HG02571 (cell line): ENCODE results near the gene CHMP1B.

Experiments
- ATAC-seq: cut with Tn5 transposase; IDR thresholded peaks from one replicate; pipeline ENCODE4 v1.9.1; 2021; ENCODE audit warnings: mild to moderate bottlenecking, moderate library complexity; ENCODE audit not compliant: unreplicated experiment

CHMP1B gene, protein sequence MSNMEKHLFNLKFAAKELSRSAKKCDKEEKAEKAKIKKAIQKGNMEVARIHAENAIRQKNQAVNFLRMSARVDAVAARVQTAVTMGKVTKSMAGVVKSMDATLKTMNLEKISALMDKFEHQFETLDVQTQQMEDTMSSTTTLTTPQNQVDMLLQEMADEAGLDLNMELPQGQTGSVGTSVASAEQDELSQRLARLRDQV

DNA sequence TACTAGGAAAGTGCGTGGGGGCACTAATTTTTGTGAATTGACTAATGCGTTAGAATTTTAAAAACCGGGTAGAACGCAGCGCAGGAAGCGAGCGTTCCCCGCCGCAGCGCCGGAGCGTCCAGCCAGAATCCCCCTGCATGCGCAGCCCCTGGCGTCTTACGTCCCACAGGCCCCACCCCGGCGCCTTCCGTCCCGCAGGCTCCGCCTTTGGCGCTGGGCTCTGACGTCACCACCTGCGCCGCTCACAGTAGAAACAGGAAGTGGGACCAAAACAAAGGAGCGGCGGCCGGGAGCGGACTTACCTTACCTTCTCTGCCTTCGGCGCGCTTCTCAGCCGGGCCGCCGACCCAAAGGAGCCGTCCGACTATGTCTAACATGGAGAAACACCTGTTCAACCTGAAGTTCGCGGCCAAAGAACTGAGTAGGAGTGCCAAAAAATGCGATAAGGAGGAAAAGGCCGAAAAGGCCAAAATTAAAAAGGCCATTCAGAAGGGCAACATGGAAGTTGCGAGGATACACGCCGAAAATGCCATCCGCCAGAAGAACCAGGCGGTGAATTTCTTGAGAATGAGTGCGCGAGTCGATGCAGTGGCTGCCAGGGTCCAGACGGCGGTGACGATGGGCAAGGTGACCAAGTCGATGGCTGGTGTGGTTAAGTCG, at the start of gene CHMP1B:
Gene CHMP1B (plus strand): TSS at position 268 of the 660 bp plus-strand sequence. CDS start 99 bp downstream, at position 367.
- ATAC-seq: peak; percentile 92

DNA sequence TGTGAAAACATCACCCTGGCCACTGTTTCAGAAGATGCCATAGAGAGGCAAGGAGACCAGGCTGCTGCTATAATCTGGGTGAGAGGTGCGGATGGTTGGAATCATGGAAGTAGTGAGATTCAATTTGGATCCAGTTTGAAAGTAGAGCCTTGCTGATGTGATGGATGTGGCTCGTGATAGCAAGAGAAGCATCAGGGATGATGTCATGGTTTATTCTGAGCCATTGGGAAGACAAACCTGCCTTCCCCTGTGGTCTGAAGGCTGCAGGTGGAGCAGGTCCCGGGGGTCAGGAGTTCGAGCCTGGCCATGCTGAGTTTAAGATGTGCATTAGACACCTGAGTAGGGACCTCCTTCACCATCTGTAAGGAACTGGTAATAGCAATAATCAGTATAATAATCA, 49.6 kb upstream of the CHMP1B start:
- ATAC-seq: no peak

DNA sequence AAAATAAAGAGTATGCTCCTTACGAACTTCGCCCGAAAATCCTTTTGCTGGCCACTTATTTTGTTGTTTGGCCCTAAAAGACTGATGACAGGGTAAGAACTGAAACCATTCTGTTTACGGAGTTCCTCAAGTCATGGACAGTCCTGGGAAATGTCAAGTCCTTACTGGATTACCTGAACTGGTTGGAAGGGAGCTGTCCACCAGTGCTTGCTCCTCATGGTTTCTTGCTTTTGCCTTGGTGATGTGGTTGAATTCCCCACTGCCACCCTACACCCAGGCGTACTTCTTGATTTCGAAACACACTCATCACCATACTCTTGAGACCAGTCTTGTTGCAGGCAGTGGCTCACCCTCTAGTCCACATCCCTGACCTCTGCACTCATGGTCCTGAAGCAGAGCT, 49.1 kb upstream of the CHMP1B start:
- ATAC-seq: no peak

DNA sequence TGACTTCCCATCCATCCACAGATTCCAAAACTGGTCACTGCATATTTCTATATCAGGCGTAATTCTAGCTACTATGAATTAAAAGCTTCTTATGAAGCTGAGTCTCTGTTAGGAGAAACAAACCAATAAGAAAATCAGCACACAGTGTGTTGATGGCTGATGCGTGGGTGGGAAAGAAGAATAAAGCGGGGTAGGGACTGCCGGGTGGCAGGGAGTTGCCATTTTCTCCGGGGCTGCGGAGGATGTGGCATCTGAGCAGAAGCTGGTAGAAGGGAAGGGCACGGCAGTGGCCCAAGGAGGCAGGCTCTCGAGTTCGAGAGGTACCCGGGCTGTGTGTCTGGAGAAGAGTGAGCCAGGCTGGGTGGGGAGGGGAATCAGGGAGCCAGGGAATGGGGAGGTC, 48.6 kb upstream of the CHMP1B start:
- ATAC-seq: no peak

DNA sequence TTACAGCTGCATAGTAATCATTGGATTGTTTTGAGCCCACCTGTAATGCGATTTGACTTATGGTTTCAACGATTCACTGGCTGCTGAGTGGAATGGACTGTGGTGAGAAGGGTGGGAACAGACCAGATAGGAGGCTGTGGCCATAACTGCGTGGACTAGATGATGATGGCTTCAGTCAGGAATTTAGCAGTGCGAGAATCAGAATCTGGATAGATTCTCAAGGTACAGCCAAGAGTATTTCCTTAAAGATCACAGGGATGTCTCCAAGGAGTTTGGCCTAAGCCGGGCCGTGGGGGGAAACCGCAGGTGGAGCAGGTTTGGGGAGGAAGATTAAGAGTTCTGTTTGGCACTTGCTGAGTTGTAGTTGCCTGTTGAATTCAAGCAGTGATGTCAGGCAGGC, 44.0 kb upstream of the CHMP1B start:
- no peak for ATAC-seq

DNA sequence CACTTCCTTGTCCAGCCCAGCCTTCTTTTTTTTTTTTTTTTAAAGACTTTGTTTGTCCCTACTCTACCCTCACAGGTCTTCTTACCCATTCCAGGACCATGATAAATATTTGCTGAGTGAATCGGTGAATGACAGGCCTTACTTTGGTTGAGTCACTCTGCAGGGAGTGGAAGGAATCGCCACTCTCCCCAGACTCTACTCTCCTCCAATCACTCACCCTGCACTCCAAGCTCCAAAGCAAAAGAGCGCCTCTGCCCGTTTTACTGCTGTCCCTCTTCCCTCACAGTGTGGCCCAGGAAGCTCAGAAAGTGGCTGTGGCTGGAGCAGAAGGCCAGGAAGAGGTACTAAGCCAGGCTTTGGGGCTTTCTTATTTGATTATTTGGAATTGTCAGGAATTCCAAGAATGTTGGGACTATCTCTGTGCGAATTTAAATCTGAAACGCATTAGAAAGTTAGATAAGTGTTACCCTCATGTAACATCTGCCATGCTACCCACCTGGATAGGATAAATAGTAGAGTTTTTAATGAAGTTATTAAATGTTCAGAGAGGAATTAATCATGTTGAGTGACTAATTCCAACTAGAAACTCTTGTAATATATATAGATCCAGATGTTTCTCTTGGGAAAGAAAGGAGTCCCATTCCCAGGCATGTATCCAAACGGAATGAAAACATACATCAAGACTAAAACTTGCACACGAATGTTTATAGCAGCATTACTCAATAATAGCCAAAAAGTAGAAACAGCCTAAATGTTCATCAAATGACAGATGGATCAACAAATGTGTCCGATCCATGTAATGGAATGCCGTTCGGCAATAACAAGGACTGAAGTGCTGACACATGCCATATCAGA, 43.0 kb upstream of the CHMP1B start:
- ATAC-seq: no peak

DNA sequence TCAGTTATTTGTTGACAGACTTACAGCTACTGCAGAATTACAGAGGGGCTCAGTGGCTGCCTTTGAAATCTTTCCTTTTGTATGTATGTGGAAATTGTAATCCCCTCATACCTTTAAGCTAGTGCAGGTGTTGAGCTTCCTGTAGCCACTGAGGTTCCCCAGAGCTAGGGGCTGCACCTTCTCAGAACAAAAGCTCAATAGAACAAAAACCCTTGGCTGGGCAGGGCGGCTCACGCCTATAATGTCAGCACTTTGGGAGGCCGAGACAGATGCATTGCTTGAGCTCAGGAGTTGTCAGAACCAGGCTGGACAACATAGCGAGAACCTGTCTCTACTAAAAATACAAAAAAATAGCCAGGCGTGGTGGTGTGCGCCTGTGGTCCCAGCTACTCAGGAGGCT, 41.3 kb upstream of the CHMP1B start:
- ATAC-seq: no peak

DNA sequence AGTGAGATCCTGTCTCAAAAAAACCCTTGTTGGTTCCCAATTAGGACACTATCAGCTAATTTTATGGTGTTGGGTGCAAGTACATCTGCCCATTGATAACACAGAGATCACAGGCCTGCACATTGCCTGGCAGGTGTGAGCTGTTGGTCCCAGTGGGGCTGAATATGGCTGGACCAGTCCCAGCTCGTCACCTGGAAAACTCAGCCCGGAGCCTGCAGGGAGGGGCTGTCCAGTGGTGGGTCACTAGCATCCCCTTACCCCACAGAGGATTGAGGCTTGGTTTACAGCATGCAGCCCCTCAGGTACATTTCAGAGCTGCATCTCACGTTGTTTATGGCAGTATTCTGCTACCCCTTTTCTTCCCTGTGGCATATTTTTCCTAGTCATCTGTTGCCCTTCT, 40.8 kb upstream of the CHMP1B start:
- ATAC-seq: no peak

DNA sequence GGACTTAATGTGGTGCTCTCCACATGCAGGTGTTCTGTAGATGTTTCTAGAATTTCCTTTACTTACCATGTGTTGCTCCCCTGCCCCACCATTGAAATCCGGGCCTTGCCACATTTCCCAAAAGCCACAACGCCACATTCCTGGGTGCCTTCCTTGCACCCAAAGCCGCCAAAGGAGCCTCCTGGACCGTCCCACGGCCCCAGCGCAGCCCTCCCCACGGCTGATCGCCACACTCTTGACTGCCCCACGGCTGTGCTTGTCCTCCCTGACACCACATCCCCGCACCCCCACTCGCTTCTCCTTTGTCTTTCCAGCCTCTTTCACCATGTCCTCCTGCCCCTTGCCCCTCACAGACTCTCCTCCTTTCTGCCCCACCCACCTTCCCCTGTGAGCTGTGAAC, 40.2 kb upstream of the CHMP1B start:
- ATAC-seq: no peak

DNA sequence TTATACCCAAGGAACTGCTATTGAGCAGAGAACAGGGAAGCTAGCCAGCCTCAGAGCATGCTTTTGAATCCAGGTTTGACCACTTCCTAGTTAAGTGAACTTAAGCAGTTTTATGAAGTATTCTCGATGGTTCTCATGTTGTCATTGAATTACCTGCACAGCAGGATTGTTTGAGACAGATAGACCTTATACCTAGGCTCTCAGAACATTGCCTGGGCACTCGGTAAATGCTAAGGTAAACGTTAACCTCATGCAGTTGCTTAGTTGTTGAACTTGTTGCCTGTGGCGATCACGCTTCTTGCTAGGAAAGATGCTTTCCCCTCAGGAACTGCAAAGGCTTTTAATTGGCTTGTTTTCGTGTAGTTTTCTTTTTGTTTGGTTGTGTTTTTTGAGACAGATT, 34.0 kb upstream of the CHMP1B start:
- ATAC-seq: no peak

DNA sequence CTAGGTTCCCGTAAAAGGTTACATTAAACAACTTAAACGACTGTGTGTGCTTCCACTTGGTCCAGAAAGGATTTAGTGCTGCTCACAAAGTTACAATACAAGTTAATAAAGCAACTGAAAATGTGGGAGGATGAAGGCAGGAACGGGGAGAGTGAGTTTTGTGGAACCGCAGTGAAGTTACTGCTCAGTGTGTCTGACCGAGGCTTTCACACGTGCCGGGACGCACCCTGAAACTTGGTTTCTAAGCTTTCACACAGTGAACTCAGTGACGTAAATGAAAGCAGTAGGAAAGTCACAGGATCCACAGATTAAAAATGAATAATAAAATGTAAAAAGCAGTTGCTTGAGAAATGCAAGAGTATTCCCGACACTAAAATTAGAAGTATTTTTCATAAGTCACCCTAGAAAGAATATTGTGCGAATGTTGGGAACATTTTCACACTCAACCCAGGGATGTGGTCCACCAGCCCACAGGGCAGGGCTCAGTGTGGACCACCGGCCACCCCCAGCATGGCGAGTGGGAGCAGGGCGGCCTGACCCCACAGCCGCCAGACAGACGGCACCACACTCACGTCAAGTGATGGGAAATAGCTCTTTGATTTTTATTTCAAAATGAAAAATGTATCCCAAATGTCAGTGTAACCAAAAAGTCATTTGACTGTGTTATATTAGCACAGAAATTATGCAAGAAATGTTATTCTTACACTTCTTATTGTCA, 32.6 kb upstream of the CHMP1B start:
- no peak for ATAC-seq

DNA sequence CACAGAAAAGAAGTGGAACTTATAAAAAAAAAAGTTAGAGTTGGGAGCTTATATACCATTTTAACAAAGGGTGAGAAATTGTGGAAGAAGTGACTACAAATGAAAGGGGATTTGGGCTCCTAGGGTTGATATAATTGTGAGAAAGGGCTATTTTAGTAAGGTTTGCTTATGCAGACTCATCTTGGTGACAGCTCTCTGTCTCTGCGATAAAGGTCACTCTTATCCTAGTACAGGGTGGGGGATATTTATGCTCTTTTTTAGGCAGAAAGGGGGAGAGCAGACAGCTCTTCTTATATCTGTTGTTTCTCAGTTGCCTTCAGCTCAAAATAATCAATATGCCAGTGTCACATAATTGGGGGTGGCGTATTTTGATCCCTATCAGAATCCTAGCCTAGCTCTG, 31.3 kb upstream of the CHMP1B start:
- no peak for ATAC-seq

DNA sequence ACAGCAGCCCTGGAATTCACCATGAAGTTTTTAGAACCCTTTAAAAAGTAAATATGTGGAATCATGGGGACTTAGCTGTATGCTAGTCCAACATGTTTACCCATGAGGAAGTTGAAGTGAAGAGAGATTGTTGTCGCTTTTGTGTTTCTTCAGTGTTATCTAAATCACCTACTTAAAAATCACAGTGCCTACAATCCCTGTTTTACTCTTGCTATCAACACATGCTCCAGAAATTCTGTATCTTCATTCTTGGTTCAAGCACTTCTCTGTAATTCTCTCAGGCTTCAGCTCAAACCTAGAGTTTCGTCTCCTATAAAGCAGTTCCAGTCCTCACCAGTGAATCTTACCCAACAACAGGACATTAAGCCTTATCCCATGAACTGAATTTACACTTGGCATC, 30.5 kb upstream of the CHMP1B start:
- no peak for ATAC-seq

DNA sequence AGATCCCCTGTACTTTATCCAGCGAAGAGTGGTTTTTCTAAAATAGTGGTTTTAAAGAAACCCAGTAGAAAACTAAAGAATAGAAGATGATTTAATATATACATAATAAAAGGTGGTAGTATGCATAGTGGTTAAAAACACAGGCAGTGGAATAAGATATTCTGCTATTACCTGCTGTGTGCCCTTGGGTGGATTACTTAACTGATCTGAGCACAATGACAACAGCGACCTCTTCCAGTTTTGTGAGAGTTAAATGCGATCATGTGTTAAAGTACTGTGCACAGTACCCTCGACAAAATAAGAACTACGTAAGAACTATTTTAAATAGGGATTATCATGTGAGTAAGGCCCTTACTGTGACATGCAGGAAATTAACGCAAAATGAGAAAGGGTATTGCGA, 30.0 kb upstream of the CHMP1B start:
- ATAC-seq: no peak

DNA sequence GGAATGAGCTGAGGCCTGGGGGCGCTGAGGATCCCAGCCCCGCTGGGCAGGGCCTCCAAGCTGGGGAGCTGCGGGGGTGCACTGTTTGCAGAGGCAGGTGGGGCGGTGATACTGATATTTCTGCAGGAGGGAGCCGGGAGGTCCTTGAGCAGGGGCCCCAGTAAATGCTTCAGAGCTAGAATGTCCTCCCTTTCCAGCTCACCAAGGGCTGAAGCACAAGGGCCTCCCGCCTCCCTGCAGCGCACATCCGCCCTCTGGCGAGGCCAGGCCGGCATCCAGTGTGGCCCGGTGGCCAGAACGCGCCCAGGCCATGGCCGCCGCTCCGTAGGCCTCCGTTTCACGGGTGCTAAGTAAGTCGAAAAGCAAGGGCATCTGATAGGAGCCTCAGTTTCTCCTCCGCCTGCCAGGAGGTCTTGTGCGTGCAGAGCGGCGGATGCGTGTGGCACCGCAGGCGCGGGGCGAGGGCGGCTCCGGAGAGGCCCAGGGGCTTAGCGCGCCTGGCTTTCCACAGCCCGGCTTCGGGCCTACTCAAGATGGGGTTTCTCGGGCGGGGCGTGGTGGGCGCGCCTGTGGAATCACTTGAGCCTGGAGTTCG, 29.5 kb upstream of the CHMP1B start:
- no peak for ATAC-seq

DNA sequence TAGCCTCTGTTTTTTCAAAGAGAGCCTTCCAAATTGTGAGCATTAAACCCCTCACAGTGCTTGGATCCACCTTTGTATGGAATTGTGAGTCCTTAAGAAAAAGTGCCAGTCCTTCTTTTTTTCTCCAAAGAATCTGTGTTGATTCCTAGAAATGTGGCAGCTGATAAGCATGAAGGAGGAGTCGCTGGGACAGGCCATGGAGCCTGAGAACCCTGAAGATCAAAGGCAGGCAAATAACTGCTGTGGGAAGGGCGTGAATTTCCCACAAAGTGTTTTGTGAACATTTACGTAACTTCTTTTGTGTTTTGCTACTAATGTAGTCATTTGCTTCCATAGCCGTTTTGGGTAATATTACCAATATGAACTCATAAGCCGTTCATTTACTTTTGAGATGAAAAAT, 27.7 kb upstream of the CHMP1B start:
- ATAC-seq: no peak

DNA sequence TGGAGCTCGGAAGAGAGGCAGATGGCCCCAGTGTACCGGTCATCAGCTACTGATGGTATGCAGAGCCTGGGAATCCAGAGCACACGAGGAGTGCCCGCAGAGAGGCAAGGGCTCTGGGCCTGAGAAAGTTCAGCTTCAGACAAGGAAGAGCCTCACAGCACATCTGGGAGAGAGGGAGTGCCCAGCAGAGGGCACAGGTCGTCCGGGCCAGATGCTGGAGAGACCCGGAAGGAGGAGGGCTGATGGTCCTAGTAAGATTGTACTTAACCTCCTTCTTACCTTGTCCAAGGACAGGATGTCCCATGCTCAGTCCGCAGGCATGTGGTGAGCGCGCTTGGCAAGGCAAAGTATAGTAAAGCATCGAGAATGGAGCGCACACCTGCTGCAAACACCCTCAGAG, 24.4 kb upstream of the CHMP1B start:
- ATAC-seq: no peak

DNA sequence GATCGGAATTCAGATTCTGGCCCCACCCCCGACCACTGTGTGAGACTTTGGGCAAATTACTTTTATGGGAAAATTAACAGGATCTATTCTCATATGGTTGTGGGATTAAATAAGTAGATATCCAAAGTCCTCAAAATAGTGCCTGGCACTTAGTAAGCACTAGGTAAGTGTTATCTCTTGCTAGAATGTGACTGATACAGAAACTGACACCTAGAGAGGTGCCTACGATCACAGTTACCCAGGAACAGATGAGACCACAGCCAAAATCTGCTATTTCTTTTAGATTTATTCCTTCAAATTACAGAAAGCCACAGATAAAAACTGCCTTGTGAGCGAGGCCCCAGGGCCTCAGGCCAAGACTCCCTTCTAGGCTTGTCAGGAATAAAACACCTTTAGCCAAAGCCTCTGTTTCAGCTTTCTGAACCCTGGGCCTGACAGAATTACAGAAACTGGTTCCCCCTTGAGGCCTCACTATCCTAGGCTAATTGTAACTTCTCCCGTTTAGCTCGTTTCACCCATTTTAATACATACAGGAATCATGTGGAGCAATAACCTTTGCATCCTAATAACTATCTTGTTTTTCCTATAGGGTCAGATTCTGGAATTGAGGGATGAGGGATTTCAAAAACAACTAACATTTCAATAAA, 22.3 kb upstream of the CHMP1B start:
- no peak for ATAC-seq

DNA sequence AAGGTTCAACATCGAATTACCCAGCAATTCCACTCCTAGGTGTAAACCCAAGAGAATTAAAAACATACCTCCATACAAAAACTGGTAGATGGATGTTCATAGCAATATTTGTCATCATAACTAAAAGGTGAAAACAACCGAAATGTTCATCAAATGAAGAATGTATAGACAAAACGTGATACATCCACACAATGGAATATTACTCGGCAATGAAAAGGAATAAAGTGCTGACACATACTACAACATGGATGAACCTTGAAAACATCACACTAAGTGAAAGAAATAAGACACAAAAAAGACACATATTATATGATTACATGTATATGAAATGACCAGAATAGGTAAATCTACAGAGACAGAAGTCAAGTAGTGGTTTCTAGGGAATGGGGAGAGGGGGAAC, 20.6 kb upstream of the CHMP1B start:
- no peak for ATAC-seq

DNA sequence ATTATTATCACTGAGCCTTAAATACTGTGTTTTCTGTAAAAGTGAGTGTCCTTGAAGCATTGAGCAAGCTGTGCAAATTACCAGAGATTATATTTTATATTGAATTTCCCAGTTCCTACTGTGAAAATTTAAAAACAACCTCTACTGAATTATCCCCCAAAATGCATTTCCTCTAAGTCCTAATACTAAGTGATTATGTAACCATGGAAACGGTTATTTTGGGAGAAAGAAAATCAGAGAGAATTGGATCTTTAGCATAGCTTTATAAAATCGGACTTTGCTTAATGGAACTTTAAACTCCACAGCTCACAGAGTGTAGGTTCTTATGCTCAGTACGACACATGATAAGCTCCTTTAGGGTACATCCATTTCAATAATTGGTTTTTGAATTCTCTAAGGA, 19.3 kb upstream of the CHMP1B start:
- ATAC-seq: no peak

DNA sequence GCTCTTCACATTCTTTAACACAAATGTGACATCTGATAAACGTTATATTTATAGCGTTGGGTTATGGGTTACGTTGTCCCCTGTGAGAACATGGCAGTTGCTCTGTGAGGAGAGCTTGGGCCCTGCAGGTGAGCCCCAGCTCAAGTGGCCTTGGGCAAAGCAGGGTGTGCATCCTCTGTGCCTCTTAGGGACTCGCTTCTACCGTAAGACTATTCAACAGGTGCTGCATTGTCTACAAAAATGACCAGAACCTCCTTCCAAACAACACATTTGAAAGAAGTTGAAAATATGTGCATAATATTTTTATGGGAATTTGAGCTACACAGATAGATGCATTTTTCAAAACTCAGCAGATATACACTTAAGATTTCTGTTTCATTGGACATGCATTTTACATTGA, 16.4 kb upstream of the CHMP1B start:
- no peak for ATAC-seq
